ENCODE data around the gene TCEANC.

TCEANC gene

GRCh38 chrX:13688958-13689740, 36.2 kb downstream of the TCEANC start, which contains the start of gene RAB9A:
RAB9A (plus strand) TSS chrX:13689128; CDS start chrX:13708747, 19,619 bp downstream.
- no peak within 1 kb of the TSS for H2BK15ac ChIP-seq (replicated peaks; ENCODE audit: low read depth)
- H3K79me2 ChIP-seq (ENCODE audit: control insufficient read depth, insufficient read depth, low read length) = peaks cover 26% of the 10 kb centered on the region
- H4K5ac ChIP-seq (ENCODE audit: low read length) = no peak within 1 kb of the TSS
- no CpG with 5 or more reads among the region's 68 CpGs for WGBS (ENCODE audit: extremely low coverage, insufficient coverage, low lambda C conversion rate)
- no peak within 1 kb of the TSS for H2AK5ac ChIP-seq (ENCODE audit: low read length)
- DNase-seq = peak; percentile 76
- H3K27ac ChIP-seq (ENCODE audit: low read depth, low read length) = peak within 1 kb of the TSS; percentile 76
- H3K9ac ChIP-seq (ENCODE audit: low read length) = peak within 1 kb of the TSS; percentile 77
- no peak within 1 kb of the TSS for H2BK5ac ChIP-seq (ENCODE audit: low read length)
- peak within 1 kb of the TSS; percentile 87 for H3K56ac ChIP-seq (ENCODE audit: low read length)
- H4K8ac ChIP-seq (ENCODE audit: low read depth, low read length) = no peak within 1 kb of the TSS
- H3K27me3 ChIP-seq (ENCODE audit: insufficient read depth, low read length, poor library complexity) = no peaks in the 10 kb centered on the region
- peaks cover 6% of the 10 kb centered on the region for H3K4me1 ChIP-seq (ENCODE audit: control insufficient read depth, low read depth, low read length)
- peak within 1 kb of the TSS; percentile 70 for H3K4me3 ChIP-seq (ENCODE audit: low read length)
- peak within 1 kb of the TSS; percentile 30 for H3K18ac ChIP-seq (ENCODE audit: low read length)
- H3K4ac ChIP-seq (ENCODE audit: low read depth, low read length) = no peak within 1 kb of the TSS
- H3K23ac ChIP-seq (ENCODE audit: low read length) = no peak within 1 kb of the TSS
- H3K36me3 ChIP-seq (ENCODE audit: control insufficient read depth, insufficient read depth, low read length) = no peaks in the 10 kb centered on the region
- peak within 1 kb of the TSS; percentile 50 for H3K4me2 ChIP-seq (ENCODE audit: low read length)
- no peak within 1 kb of the TSS for H2BK120ac ChIP-seq (ENCODE audit: low read depth, low read length)
- no peaks in the 10 kb centered on the region for H3K79me1 ChIP-seq (ENCODE audit: low read length)

- H3K27ac ChIP-seq (ENCODE audit: low read depth, low read length) = no peak overlapping the region
- no CpG with 5 or more reads among the region's 16 CpGs for WGBS (ENCODE audit: extremely low coverage, insufficient coverage, low lambda C conversion rate)
Measured at GRCh38 chrX:13689741-13690211, 36.8 kb downstream of the TCEANC start.

GRCh38 chrX:13690836-13691235, 37.9 kb downstream of the TCEANC start:
- Histone ChIP-seq H3K9ac (ENCODE audit: low read length) (peak overlapping the region; percentile 32), H3K4me3 (ENCODE audit: low read length) (no peak overlapping the region), H3K79me1 (ENCODE audit: low read length) (no peaks in the 10 kb centered on the region), H3K4ac (ENCODE audit: low read depth, low read length) (no peak overlapping the region), H2BK15ac (replicated peaks; ENCODE audit: low read depth) (no peak overlapping the region), H4K8ac (ENCODE audit: low read depth, low read length) (no peak overlapping the region), H3K27ac (ENCODE audit: low read depth, low read length) (no peak overlapping the region), H3K36me3 (ENCODE audit: control insufficient read depth, insufficient read depth, low read length) (no peaks in the 10 kb centered on the region), H2BK5ac (ENCODE audit: low read length) (no peak overlapping the region), H3K27me3 (ENCODE audit: insufficient read depth, low read length, poor library complexity) (no peaks in the 10 kb centered on the region), H3K79me2 (ENCODE audit: control insufficient read depth, insufficient read depth, low read length) (peaks cover 41% of the 10 kb centered on the region), H2AK5ac (ENCODE audit: low read length) (no peak overlapping the region), H2BK120ac (ENCODE audit: low read depth, low read length) (no peak overlapping the region), H3K4me1 (ENCODE audit: control insufficient read depth, low read depth, low read length) (peaks cover 6% of the 10 kb centered on the region), H3K18ac (ENCODE audit: low read length) (no peak overlapping the region), H3K56ac (ENCODE audit: low read length) (peak overlapping the region; percentile 17), H3K4me2 (ENCODE audit: low read length) (no peak overlapping the region), H3K23ac (ENCODE audit: low read length) (no peak overlapping the region), H4K5ac (ENCODE audit: low read length) (no peak overlapping the region)
- no CpG with 5 or more reads among the region's 3 CpGs for WGBS (ENCODE audit: extremely low coverage, insufficient coverage, low lambda C conversion rate)
- DNase-seq = peak; percentile 42

More at GRCh38 chrX:13689741-13690211, 36.8 kb downstream of the TCEANC start:
- Histone ChIP-seq H3K36me3 (ENCODE audit: control insufficient read depth, insufficient read depth, low read length) (no peaks in the 10 kb centered on the region), H3K4me3 (ENCODE audit: low read length) (peak overlapping the region; percentile 70), H2BK15ac (replicated peaks; ENCODE audit: low read depth) (no peak overlapping the region), H3K4ac (ENCODE audit: low read depth, low read length) (no peak overlapping the region), H4K8ac (ENCODE audit: low read depth, low read length) (no peak overlapping the region), H3K18ac (ENCODE audit: low read length) (peak overlapping the region; percentile 30), H3K79me1 (ENCODE audit: low read length) (no peaks in the 10 kb centered on the region), H3K9ac (ENCODE audit: low read length) (peak overlapping the region; percentile 77), H3K23ac (ENCODE audit: low read length) (no peak overlapping the region), H3K4me1 (ENCODE audit: control insufficient read depth, low read depth, low read length) (peaks cover 6% of the 10 kb centered on the region), H2AK5ac (ENCODE audit: low read length) (no peak overlapping the region), H2BK5ac (ENCODE audit: low read length) (no peak overlapping the region), H3K56ac (ENCODE audit: low read length) (peak overlapping the region; percentile 87), H2BK120ac (ENCODE audit: low read depth, low read length) (no peak overlapping the region), H4K5ac (ENCODE audit: low read length) (no peak overlapping the region), H3K27me3 (ENCODE audit: insufficient read depth, low read length, poor library complexity) (no peaks in the 10 kb centered on the region), H3K4me2 (ENCODE audit: low read length) (peak overlapping the region; percentile 42), H3K79me2 (ENCODE audit: control insufficient read depth, insufficient read depth, low read length) (peaks cover 31% of the 10 kb centered on the region)
- peak; percentile 53 for DNase-seq

- Histone ChIP-seq H3K27me3 (ENCODE audit: insufficient read depth, low read length, poor library complexity) (no peaks in the 10 kb centered on the region), H3K36me3 (ENCODE audit: control insufficient read depth, insufficient read depth, low read length) (no peaks in the 10 kb centered on the region), H3K4me3 (ENCODE audit: low read length) (no peak overlapping the region), H3K23ac (ENCODE audit: low read length) (no peak overlapping the region), H3K9ac (ENCODE audit: low read length) (no peak overlapping the region), H3K4me2 (ENCODE audit: low read length) (no peak overlapping the region), H3K4ac (ENCODE audit: low read depth, low read length) (no peak overlapping the region), H3K18ac (ENCODE audit: low read length) (no peak overlapping the region), H3K79me2 (ENCODE audit: control insufficient read depth, insufficient read depth, low read length) (peaks cover 46% of the 10 kb centered on the region), H3K79me1 (ENCODE audit: low read length) (no peaks in the 10 kb centered on the region), H3K27ac (ENCODE audit: low read depth, low read length) (no peak overlapping the region), H2BK15ac (replicated peaks; ENCODE audit: low read depth) (no peak overlapping the region), H3K4me1 (ENCODE audit: control insufficient read depth, low read depth, low read length) (peaks cover 6% of the 10 kb centered on the region), H4K5ac (ENCODE audit: low read length) (no peak overlapping the region), H2BK5ac (ENCODE audit: low read length) (no peak overlapping the region), H2AK5ac (ENCODE audit: low read length) (no peak overlapping the region), H3K56ac (ENCODE audit: low read length) (no peak overlapping the region), H2BK120ac (ENCODE audit: low read depth, low read length) (no peak overlapping the region), H4K8ac (ENCODE audit: low read depth, low read length) (no peak overlapping the region)
- WGBS (ENCODE audit: extremely low coverage, insufficient coverage, low lambda C conversion rate) = no CpG with 5 or more reads among the region's 7 CpGs
- peak; percentile 30 for DNase-seq
Measured at GRCh38 chrX:13691841-13692371, 39.0 kb downstream of the TCEANC start.

- DNase-seq = no peak
- Histone ChIP-seq H3K4me3 (ENCODE audit: low read length) (no peak overlapping the region), H3K4ac (ENCODE audit: low read depth, low read length) (no peak overlapping the region), H3K27ac (ENCODE audit: low read depth, low read length) (peak overlapping the region; percentile 57), H3K18ac (ENCODE audit: low read length) (no peak overlapping the region), H4K8ac (ENCODE audit: low read depth, low read length) (no peak overlapping the region), H3K23ac (ENCODE audit: low read length) (no peak overlapping the region), H3K27me3 (ENCODE audit: insufficient read depth, low read length, poor library complexity) (no peaks in the 10 kb centered on the region), H2BK120ac (ENCODE audit: low read depth, low read length) (no peak overlapping the region), H2BK5ac (ENCODE audit: low read length) (no peak overlapping the region), H3K36me3 (ENCODE audit: control insufficient read depth, insufficient read depth, low read length) (no peaks in the 10 kb centered on the region), H3K9ac (ENCODE audit: low read length) (no peak overlapping the region), H3K79me1 (ENCODE audit: low read length) (no peaks in the 10 kb centered on the region), H2BK15ac (replicated peaks; ENCODE audit: low read depth) (no peak overlapping the region), H4K5ac (ENCODE audit: low read length) (no peak overlapping the region), H2AK5ac (ENCODE audit: low read length) (no peak overlapping the region), H3K4me1 (ENCODE audit: control insufficient read depth, low read depth, low read length) (peaks cover 6% of the 10 kb centered on the region), H3K4me2 (ENCODE audit: low read length) (no peak overlapping the region), H3K56ac (ENCODE audit: low read length) (peak overlapping the region; percentile 25), H3K79me2 (ENCODE audit: control insufficient read depth, insufficient read depth, low read length) (peaks cover 50% of the 10 kb centered on the region)
- WGBS (ENCODE audit: extremely low coverage, insufficient coverage, low lambda C conversion rate) = no CpG with 5 or more reads among the region's 5 CpGs
Measured at GRCh38 chrX:13692771-13693231, 39.9 kb downstream of the TCEANC start.
